Loucy (cell line): Measurements from ENCODE around the gene KCNJ15.

Experiments
- CTCF ChIP-seq: fragments of 200-600 bp; sonication (generic); conservative IDR thresholded peaks from 2 replicates; pipeline ENCODE4 v1.5.1; 2014; ENCODE audit warnings: mild to moderate bottlenecking, antibody characterized with exemption, low read length
- EZH2phosphoT487 ChIP-seq: fragments of 200-600 bp; IDR thresholded peaks from 2 replicates; pipeline ENCODE4 v1.6.1; 2018; ENCODE audit warnings: antibody characterized with exemption, mild to moderate bottlenecking, moderate library complexity, borderline replicate concordance

GRCh38 chr21:38263493-38263892 lies 6.7 kb downstream of the KCNJ15 start:
- TF ChIP-seq CTCF (no peak), EZH2phosphoT487 (no peak)
